Lung (tissue), 12 donors: ENCODE measurements around the gene BCL2L1. TPM values are rescaled to one million over a fixed set of nuclear protein-coding genes. Genes with fewer than 3 reads are reported as not detected.

Source experiments
- ATAC-seq: fragments of 200-7000 bp; cut with Tn5 transposase; one replicate; pipeline ENCODE4 v1.9.1; 2020; ENCODE audit warnings: moderate number of reproducible peaks; ENCODE audit not compliant: insufficient read depth, low FRiP score
- DNase-seq, 3 donors: peaks; one replicate each; pipeline ENCODE4 v3.0.0-alpha.2; 2013 to 2017
- H3K27ac ChIP-seq, 2 donors: one replicate each; pipeline ENCODE4 v1.5.1; 2013; ENCODE audit warnings: mild to moderate bottlenecking in 2 of 2, moderate library complexity in 2 of 2, control low read depth in 1 of 2, inconsistent platforms in 1 of 2, low read depth in 1 of 2, low read length in 1 of 2
- H3K27me3 ChIP-seq, 3 donors: one replicate each; pipeline ENCODE4 v1.5.1; 2013; ENCODE audit warnings: low read length in 2 of 3; ENCODE audit not compliant: control insufficient read depth in 3 of 3, insufficient read depth in 3 of 3
- H3K36me3 ChIP-seq, 4 donors: one replicate each; pipeline ENCODE4 v1.5.1; 2013; ENCODE audit warnings: low read length in 4 of 4, mild to moderate bottlenecking in 1 of 4, moderate library complexity in 1 of 4; ENCODE audit not compliant: control insufficient read depth in 4 of 4, insufficient read depth in 4 of 4
- H3K4me1 ChIP-seq, 5 donors: one replicate each; pipeline ENCODE4 v1.5.1; 2013; ENCODE audit warnings: low read length in 5 of 5, mild to moderate bottlenecking in 2 of 5, moderate library complexity in 1 of 5; ENCODE audit not compliant: control insufficient read depth in 5 of 5, insufficient read depth in 5 of 5
- H3K4me3 ChIP-seq: one replicate; pipeline ENCODE4 v1.5.1; 2013; ENCODE audit warnings: mild to moderate bottlenecking, control low read depth, moderate library complexity
- H3K9ac ChIP-seq, 2 donors: one replicate each; pipeline ENCODE4 v1.5.1; 2013; ENCODE audit warnings: low read length in 2 of 2, control low read depth in 1 of 2; ENCODE audit not compliant: insufficient read depth in 1 of 2
- H3K9me3 ChIP-seq, 4 donors: one replicate each; pipeline ENCODE4 v1.5.1; 2013; ENCODE audit warnings: low read length in 3 of 4, mild to moderate bottlenecking in 1 of 4, moderate library complexity in 1 of 4; ENCODE audit not compliant: control insufficient read depth in 4 of 4, insufficient read depth in 3 of 4
- CTCF ChIP-seq: IDR thresholded peaks from 2 replicates; pipeline ENCODE4 v1.5.1; 2012; ENCODE audit warnings: mild to moderate bottlenecking; ENCODE audit errors: control extremely low read depth, extremely low read depth
- WGBS, 2 donors: extraction: QIAGEN DNeasy Blood & Tissue Kit; methylation state at CpG; one replicate each; pipeline ENCODE4 v1.1.7; 2013; 5-methylcytosine and 5-hydroxymethylcytosine counted together
- polyA plus RNA-seq, 2 donors: library from polyadenylated mRNA; stranded (reverse); fragments of 200-250 nt; gene quantifications; one replicate each; pipeline ENCODE4 v1.2.1, GENCODE V29; 2013
- total RNA-seq, 2 donors: library from RNA; depleted of rRNA in 1 of 2; stranded (reverse); fragments of >200 nt in 1 of 2; gene quantifications; one replicate each; pipeline ENCODE4 v1.2.1, GENCODE V29; 2014 to 2021
- donor health status: control.
- donor health status: control.
- donor health status: Bipolar disorder and iron deficiency.
- donor health status: healthy.
- donor health status: DM: yes; HTN: yes; CAD: no.

The BCL2L1 gene
- total and polyA plus RNA-seq, 4 donors, result 107 to 150 (median 117) TPM

- ATAC-seq (no peak), DNase-seq (no peak)
- peaks cover 0 to 48% (median 19%) of the 10 kb centered on the region in 5 donors for H3K4me1 ChIP-seq
- no peaks in the 10 kb centered on the region for H3K9me3 ChIP-seq
- TF ChIP-seq CTCF, result no peak
- H3K9ac ChIP-seq, result peak overlapping the region in 1 of 2 donors; percentile 1
- no peak overlapping the region for H3K4me3 ChIP-seq
- no peaks in the 10 kb centered on the region for H3K27me3 ChIP-seq
- peaks cover 9 to 27% (median 15%) of the 10 kb centered on the region in 4 donors for H3K36me3 ChIP-seq
- H3K27ac ChIP-seq, result peak overlapping the region; percentile 18 to 91
Measured at GRCh38 chr20:31705191-31705590, 17.5 kb downstream of the BCL2L1 start.

- DNase-seq (peak; percentile 56 to 76 (median 74)), ATAC-seq (peak; percentile 72)
- peaks cover 9 to 23% (median 13%) of the 10 kb centered on the region in 4 donors for H3K36me3 ChIP-seq
- no peaks in the 10 kb centered on the region for H3K27me3 ChIP-seq
- H3K9ac ChIP-seq, result peak overlapping the region in 1 of 2 donors; percentile 28
- no peak for TF ChIP-seq CTCF
- H3K4me1 ChIP-seq, result peaks cover 0 to 48% (median 20%) of the 10 kb centered on the region in 5 donors
- peak overlapping the region; percentile 61 to 83 for H3K27ac ChIP-seq
- H3K4me3 ChIP-seq, result no peak overlapping the region
- no peaks in the 10 kb centered on the region for H3K9me3 ChIP-seq
- 66 to 80% methylated on average over 11 of the region's 11 CpGs for WGBS, 2 donors
Measured at GRCh38 chr20:31704225-31705119, 18.2 kb downstream of the BCL2L1 start.

- no peak for DNase-seq
- WGBS, 2 donors, result 74 to 84% methylated on average over 1 of the region's 1 CpG
- Histone ChIP-seq H3K9ac (no peak overlapping the region), H3K4me3 (no peak overlapping the region), H3K27me3 (no peaks in the 10 kb centered on the region), H3K27ac (peak overlapping the region in 1 of 2 donors; percentile 29), H3K36me3 (peaks cover 4 to 8% (median 6%) of the 10 kb centered on the region in 4 donors), H3K4me1 (peaks cover 0 to 49% (median 20%) of the 10 kb centered on the region in 5 donors), H3K9me3 (no peaks in the 10 kb centered on the region)
- TF ChIP-seq CTCF, result no peak
- no peak for ATAC-seq
Measured at GRCh38 chr20:31701591-31701990, 21.1 kb downstream of the BCL2L1 start.
